Activated naive CD4-positive, alpha-beta T cell treated with anti-CD3 and anti-CD28 coated beads, Interleukin-2, amount 50 U/mL, for 72 hours (primary cell): ENCODE results near the gene CBX5. TPM values are rescaled to one million over a fixed set of nuclear protein-coding genes. Genes with fewer than 3 reads are reported as not detected.
"Not testable (repeated sequence)": the region's sequence is repeated elsewhere in the genome, so short reads cannot be mapped to it uniquely, and the experiment has no call there.

Source experiments
- ATAC-seq, 2 donors: fragments of 150-1000 bp; cut with Tn5 transposase; 2 replicates each; pipeline ENCODE4 v1.10.0; 2021; ENCODE audit warnings: mild to moderate bottlenecking in 2 of 2, moderate library complexity in 2 of 2
- DNase-seq, 2 donors: peaks; one replicate each; pipeline ENCODE4 v3.0.0; 2021 to 2022; ENCODE audit warnings: low spot score in 2 of 2
- H3K27ac Mint-ChIP-seq, 2 donors: one replicate each; pipeline ENCODE4 v1.8.0; 2022; ENCODE audit warnings: mild to moderate bottlenecking in 2 of 2, mixed read lengths in 2 of 2
- H3K36me3 Mint-ChIP-seq, 2 donors: one replicate each; pipeline ENCODE4 v1.8.0; 2022; ENCODE audit warnings: mixed read lengths in 2 of 2
- H3K9me3 Mint-ChIP-seq, 2 donors: one replicate each; pipeline ENCODE4 v1.8.0; 2022; ENCODE audit warnings: mixed read lengths in 2 of 2
- total RNA-seq, 2 donors: library from RNA; stranded (reverse); gene quantifications; one replicate each; pipeline ENCODE4 v1.2.3, GENCODE V29; 2022

The CBX5 gene
- total RNA-seq, 2 donors from 2014 or later = 115 to 169 TPM

DNA sequence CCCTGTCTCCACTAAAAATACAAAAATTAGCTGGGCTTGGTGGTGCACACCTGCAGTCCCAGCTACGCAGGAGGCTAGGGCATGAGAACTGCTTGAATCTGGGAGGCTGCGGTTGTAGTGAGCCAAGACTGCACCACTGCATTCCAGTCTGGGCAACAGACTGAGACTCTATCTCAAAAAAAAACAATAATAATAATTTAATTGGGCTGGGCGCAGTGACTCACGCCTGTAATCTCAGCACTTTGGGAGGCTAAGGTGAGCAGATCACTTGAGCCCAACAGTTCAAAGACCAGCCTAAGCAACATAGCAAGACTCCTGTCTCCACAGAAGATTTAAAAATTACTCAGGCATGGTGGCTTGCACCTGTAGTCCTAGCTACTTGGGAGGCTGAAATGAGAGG lies 26.7 kb downstream of the CBX5 start:
- Mint-ChIP-seq H3K36me3 (peaks cover 6 to 43% of the 10 kb centered on the region in 2 donors), H3K27ac (no peak overlapping the region), H3K9me3 (no peaks in the 10 kb centered on the region)
- ATAC-seq (no peak), DNase-seq (no peak)

DNA sequence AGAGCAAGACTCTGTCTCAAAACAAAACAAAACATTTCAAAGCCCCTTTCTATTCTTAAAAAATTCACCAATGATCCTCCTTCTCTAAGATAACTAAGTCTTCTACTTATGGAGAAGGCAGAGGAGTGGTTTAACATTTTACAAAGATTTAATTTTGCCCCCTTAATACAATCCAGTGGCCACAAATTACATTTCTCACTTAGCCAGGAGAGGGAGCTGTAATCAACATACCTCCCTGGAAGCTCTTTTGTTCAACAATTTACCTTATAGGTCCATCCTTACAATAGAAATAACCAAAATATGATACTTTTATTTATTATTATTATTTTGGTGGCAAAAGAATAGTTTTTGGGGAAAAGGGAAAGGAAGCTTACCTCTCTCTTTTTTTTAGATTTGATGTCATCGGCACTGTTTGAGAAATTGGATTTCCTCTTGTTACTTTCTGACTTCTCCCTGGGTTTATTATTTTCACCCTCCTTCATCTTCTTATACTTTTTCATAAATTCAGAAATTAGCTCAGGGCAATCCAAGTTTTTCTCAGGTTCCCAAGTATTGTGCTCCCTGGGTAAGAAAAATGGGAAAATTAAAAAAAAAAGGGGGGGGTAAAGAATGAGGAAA lies 28.1 kb downstream of the CBX5 start:
- ATAC-seq (no peak), DNase-seq (no peak)
- no peaks in the 10 kb centered on the region for H3K9me3 Mint-ChIP-seq
- peaks cover 6 to 29% of the 10 kb centered on the region in 2 donors for H3K36me3 Mint-ChIP-seq
- H3K27ac Mint-ChIP-seq = no peak overlapping the region

DNA sequence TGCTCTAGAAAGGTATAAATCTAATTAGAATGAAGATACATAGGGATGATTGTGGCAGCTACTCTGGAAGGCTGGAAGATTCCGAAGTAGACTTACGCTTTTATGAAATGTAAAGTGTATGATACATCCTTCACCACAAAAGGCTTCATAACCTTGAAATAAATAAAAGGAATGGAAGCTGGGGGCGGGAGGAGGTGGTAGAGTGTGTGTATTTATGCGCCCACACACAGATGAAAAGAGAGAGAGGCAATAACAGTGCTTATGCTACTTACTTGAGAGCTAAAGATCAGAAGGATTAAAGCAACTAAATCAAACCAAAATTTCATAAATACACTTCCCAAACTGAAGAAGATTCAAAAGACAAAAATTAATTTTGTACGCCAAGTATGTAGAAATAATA lies 30.4 kb downstream of the CBX5 start:
- H3K36me3 Mint-ChIP-seq = peaks cover 6 to 28% of the 10 kb centered on the region in 2 donors
- no peak for ATAC-seq
- no peak for DNase-seq
- no peaks in the 10 kb centered on the region for H3K9me3 Mint-ChIP-seq
- H3K27ac Mint-ChIP-seq = peak overlapping the region in 1 of 2 donors; percentile 31

GRCh38 chr12:54246011-54246641 lies 33.8 kb downstream of the CBX5 start:
- peaks cover 6 to 21% of the 10 kb centered on the region in 2 donors for H3K36me3 Mint-ChIP-seq
- DNase-seq = no peak
- H3K27ac Mint-ChIP-seq = no peak overlapping the region
- no peak for ATAC-seq
- no peaks in the 10 kb centered on the region for H3K9me3 Mint-ChIP-seq

DNA sequence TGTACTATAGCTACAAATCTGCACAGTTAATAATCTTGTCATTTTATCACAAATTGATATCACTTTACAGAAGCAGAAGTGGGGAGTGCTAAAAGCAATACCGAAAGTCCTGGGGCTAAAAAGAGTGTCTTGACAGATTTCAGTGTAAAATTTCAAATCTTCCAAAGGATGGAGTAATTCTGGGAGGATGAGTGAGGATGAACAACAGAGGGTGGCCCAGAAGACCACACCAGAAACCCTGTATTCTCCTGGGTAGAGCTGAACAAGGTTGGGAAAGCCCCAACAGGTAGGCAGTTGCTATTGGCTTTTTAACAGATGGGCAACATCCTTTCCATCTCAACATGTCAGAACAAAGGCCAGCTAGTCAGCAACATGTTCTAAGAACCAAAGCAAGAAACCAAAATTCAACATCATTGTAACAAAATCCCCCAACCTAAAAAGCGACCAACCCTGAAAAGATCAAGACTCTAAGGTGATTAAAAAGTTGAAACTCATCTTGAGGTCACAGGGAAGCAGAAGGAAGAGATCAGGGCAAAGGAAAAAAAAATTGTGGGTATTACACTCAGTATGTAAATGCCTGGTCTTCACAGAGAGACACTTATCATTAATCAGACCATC lies 38.8 kb downstream of the CBX5 start:
- ATAC-seq (peak; percentile 86 to 94), DNase-seq (no peak)
- Mint-ChIP-seq H3K36me3 (peaks cover 0 to 24% of the 10 kb centered on the region in 2 donors), H3K9me3 (no peaks in the 10 kb centered on the region), H3K27ac (peak overlapping the region; percentile 73 to 74)

DNA sequence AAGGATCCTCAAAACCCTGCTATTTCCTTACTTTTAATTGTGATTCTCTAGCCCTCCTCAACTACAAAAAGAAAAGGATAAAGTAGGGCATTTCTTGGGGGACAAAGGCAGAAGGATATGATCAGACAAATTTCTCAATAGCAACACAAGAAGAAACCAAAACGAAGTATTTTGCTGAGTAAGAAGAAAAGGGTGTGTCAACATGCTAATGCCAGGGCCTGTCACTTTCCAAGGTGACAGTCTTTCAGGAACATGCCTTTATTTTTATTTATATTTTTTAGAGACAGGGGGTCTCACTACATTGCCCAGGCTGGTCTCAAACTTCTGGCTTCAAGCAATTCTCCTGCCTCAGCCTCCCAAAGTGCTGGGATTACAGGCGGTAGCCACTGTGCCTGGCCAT lies 39.8 kb downstream of the CBX5 start:
- Mint-ChIP-seq H3K27ac (peak overlapping the region in 1 of 2 donors; percentile 74), H3K36me3 (peaks cover 0 to 21% of the 10 kb centered on the region in 2 donors), H3K9me3 (no peaks in the 10 kb centered on the region)
- no peak for DNase-seq
- ATAC-seq = no peak

DNA sequence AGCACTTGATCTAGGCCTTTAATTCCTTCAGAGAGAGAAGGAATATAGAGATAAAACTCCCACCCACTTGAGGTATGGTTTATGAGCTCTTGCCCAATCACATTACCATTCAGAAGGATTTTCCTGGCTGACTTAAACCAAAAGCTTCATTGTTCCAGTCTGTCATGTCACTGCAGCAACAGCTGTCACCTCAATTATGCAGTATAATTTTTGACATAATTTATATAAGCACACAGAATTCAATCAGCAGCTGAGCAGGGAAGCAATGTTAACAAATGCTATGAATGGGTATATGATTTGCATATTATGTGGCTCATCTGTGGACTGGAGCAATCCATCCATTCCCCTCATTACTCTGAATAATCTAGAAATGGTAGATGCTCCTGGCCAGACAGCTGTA lies 40.3 kb downstream of the CBX5 start:
- DNase-seq (no peak), ATAC-seq (no peak)
- Mint-ChIP-seq H3K27ac (peak overlapping the region in 1 of 2 donors; percentile 74), H3K36me3 (peaks cover 0 to 21% of the 10 kb centered on the region in 2 donors), H3K9me3 (no peaks in the 10 kb centered on the region)

DNA sequence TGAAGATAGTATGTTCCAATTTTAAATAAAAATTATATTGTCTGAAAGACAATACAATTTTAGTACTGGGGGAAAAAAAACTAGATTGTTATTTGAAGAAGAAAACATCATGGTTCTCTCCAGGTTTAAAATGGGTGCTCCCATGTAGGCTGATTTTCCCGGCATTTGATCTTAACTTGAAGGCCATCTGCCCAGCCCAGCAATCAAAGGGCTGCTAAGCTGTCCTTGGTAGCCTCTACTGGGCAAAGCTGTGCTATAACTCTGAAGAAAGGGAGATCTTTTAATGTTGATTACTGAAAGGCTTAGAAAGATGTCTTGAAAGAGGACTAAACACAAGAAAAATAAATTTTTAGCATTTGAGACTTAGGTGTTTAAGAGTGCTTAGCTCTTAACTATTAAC lies 41.4 kb downstream of the CBX5 start:
- DNase-seq (no peak), ATAC-seq (no peak)
- peaks cover 0 to 21% of the 10 kb centered on the region in 2 donors for H3K36me3 Mint-ChIP-seq
- no peaks in the 10 kb centered on the region for H3K9me3 Mint-ChIP-seq
- no peak overlapping the region for H3K27ac Mint-ChIP-seq

- peaks cover 0 to 8% of the 10 kb centered on the region in 2 donors for H3K36me3 Mint-ChIP-seq
- ATAC-seq (no peak), DNase-seq (no peak)
- no peaks in the 10 kb centered on the region for H3K9me3 Mint-ChIP-seq
- H3K27ac Mint-ChIP-seq = no peak overlapping the region
These were observed 47.1 kb downstream of the CBX5 start for GRCh38 chr12:54232790-54233189.

DNA sequence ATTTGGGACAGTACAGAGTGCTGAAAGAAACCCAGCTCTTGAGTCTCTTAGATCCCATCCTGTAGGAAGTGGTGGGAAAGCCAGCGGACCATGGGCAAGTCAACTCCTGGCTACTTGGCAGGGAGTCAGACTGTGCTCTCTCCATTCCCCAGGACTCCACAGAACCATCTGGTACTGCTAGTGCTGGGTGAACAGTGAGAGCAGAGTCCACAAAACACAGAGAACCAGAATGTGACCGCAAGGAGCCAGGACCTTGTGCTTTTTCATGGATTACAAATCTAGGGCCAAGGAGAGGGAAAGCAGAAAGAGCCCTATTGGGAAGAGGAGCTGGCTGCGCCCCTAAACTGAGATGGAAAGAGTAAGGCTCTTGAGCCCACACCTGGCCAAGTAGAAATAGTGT lies 48.7 kb downstream of the CBX5 start:
- H3K27ac Mint-ChIP-seq, ATAC-seq: not testable (repeated sequence)

DNA sequence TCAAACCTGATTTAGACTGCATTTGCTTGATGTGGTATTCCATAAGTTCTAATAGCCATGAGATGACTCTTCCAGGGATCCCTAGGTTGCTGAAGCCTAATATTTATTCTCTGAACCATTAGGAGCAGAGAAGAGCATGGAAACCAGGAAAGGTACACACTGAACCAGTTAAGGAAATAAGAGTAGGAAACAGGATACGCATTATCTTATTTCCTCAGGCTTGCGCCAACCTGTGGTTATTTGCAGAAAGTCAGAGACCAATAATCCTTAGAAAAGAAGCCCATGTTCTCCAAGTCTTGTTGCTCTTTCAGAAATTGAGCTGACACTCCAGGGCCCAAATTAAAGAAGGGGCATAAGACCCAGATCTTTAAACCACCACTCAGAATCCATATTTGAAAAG lies 49.4 kb downstream of the CBX5 start:
- Mint-ChIP-seq H3K27ac (no peak overlapping the region), H3K9me3 (no peaks in the 10 kb centered on the region), H3K36me3 (no peaks in the 10 kb centered on the region)
- no peak for ATAC-seq
- no peak for DNase-seq

More for the DNA sequence above, 48.7 kb downstream of the CBX5 start:
- not testable (repeated sequence) for H3K36me3 Mint-ChIP-seq, DNase-seq, H3K9me3 Mint-ChIP-seq

DNA sequence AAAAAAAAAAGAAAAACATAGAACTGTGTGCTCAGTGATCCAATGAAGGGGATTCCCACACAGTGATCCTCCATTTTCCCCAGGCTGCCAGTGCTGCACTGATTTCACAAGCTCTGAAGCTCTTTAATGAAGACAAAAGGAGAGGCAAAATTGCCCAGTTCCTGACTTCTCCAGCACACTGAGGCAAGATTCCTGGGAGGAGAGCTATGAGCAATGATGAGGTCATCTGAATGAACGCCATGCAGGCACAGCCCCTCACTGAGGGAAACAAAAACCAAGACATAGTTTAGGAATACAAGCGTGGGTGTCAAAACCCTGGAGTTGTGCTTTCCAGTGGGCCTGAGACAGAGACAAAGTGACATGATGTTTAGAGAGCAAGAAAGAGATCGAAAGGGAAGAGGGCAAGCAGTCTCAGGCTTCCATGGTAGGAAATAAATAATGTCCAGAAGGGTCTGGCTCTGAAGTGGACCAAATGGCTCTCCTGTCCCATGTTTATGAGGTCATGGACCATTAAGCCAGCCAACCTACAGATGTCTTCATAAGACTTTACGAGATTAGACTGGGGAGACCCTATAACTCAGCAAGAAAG lies 50.2 kb downstream of the CBX5 start:
- Mint-ChIP-seq H3K9me3 (no peaks in the 10 kb centered on the region), H3K27ac (no peak overlapping the region), H3K36me3 (no peaks in the 10 kb centered on the region)
- ATAC-seq (no peak), DNase-seq (no peak)

DNA sequence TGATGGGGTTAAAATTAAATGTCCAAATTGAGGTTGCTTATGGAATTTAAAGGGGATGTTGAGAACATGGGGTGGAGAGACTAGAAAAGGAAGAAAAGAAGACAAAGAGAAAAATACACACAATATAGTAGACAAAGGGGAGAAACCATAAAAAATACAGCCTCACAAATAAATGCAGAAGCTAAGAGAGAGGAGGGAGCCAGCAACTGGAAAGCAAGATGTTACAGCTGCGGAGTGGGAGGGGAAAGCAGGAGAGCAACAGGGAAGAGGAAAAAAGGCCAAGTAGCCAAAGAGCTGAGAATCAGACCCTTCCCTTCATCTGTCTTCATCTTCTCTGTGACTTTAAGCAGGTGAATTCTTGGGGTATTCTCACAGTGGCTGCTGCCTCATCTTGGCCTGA lies 51.5 kb downstream of the CBX5 start:
- Mint-ChIP-seq H3K36me3 (no peaks in the 10 kb centered on the region), H3K27ac (peak overlapping the region in 1 of 2 donors; percentile 19), H3K9me3 (no peaks in the 10 kb centered on the region)
- no peak for DNase-seq
- no peak for ATAC-seq

DNA sequence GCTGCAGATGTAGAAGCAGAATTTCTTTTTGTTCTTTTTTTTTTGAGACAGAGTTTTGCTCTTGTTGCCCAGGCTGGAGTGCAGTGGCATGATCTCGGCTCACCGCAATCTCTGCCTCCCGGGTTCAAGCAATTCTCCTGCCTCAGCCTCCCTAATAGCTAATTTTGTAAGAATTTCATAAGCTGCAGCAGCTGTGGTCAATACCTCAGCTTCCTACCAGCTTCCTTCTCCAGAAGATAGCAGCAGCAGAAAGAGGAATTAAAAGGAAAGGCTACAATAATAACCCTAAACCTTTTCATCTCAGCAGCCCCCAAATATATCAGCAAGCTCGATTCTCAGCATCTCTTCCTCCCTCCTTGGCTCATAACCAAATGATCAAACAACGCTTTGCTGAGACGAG lies 52.0 kb downstream of the CBX5 start:
- H3K27ac Mint-ChIP-seq, DNase-seq, ATAC-seq, H3K36me3 Mint-ChIP-seq, H3K9me3 Mint-ChIP-seq: not testable (repeated sequence)

- DNase-seq (no peak), ATAC-seq (peak in 1 of 2 donors; percentile 9)
- Mint-ChIP-seq H3K9me3 (no peaks in the 10 kb centered on the region), H3K27ac (peak overlapping the region; percentile 45 to 57), H3K36me3 (no peaks in the 10 kb centered on the region)
These were observed 52.5 kb downstream of the CBX5 start for GRCh38 chr12:54227376-54227775.

DNA sequence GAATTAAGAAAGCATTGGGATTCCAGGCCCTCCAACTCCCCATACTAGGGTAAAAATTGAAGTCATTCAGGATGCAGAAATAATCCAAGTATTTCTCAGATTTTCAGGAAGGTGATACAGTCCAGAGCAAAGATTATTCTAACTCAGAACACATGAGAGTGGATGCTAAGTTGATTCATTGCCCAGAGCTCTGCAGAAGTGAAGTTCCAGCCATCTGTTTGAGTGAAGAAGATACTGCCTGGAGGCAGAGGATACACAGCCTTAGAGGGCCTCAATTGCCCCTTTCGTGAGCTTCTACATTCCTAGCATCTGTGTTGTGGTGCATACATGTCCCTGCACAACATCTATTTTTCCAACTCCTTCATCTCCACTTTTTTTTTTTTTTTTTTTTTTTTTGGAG lies 54.3 kb downstream of the CBX5 start:
- H3K27ac Mint-ChIP-seq = no peak overlapping the region
- no peaks in the 10 kb centered on the region for H3K36me3 Mint-ChIP-seq
- no peak for ATAC-seq

DNA sequence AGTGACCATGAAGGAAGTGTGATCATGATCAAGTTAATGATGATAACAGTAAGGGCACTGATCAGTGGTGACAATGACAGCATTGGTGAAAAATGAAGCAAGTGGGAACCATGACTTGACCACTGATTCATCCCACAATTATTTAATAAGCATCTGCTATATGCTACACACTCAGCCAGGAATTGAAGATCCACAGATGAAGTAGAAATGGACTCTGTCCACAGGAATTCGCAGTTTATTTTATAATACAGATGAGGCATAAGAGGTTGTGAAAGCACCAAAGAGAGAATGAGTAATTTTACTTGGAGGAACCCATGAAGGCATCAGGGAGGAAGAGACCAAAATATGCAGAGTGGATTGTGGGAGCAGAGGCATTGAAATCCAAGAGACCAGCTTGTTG lies 57.3 kb downstream of the CBX5 start:
- Mint-ChIP-seq H3K36me3 (no peaks in the 10 kb centered on the region), H3K9me3 (no peaks in the 10 kb centered on the region), H3K27ac (no peak overlapping the region)
- no peak for DNase-seq
- ATAC-seq = no peak

More for the DNA sequence above, 54.3 kb downstream of the CBX5 start:
- no peak for DNase-seq
- no peaks in the 10 kb centered on the region for H3K9me3 Mint-ChIP-seq
